ENCODE measurements around the gene LPP.

DNA sequence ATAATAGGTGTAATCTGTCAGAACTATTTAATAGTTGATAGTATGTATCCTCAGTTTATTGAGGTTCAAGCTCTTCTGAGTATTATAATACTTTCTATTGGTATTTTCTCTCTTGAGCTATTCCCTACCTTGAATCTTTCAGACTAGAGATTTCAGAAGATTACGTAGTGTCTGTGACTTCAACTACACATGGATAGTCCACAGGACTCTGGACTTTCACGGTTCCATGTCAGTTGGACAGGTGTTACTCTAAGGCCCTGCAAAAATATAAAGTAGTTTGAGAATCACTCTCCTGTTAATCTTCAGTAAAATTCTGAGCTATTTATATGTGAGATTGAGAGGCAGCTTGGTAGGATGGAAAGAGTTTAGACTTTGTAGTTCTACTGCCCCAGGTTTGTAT lies 664.3 kb downstream of the LPP start:
- TF ChIP-seq HMBOX1 (IDR thresholded peaks at IDR 0.05), result no peak
- no peak for TF ChIP-seq JUNB (CRISPR knock-in tag; conservative IDR thresholded peaks at IDR 0.05)
- TF ChIP-seq MAZ (CRISPR knock-in tag; conservative IDR thresholded peaks at IDR 0.05 in 1 of 2, IDR thresholded peaks at IDR 0.05 in 1 of 2), result no peak
- TF ChIP-seq ZNF324 (CRISPR knock-in tag; IDR thresholded peaks at IDR 0.05), result no peak
- TF ChIP-seq EZH2 (IDR thresholded peaks at IDR 0.05; ENCODE audit: borderline replicate concordance, low read depth, low read length), result no peak

Measured in K562 (cell line).